Measurements from ENCODE around the gene USP5. TPM values are rescaled to one million over a fixed set of nuclear protein-coding genes. Genes with fewer than 3 reads are reported as not detected.

Gene USP5
- polyA plus RNA-seq, 1 of the 3 experiments (the other 2 are of a cell fraction), result 97.2 TPM

DNA sequence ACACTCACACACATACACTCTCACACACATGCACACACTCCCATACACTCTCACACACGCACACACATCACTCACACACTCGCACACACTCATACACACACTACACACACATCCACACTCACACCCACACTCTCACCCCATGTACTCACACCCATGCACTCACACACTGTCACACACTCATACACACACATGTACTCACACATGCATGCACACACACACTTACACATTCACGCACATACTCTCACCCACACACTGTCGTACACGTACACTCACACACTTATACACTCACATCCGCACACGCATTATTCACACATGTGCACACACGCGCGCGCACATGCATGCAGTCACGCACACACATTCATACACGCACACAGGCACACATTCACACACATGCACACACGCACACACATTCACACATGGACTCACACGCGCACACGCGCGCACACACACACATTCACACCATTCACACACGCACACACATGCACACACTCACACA is 34.2 kb upstream of the USP5 start (continued):
- TF ChIP-seq EZH2phosphoT487 (IDR thresholded peaks at IDR 0.05; ENCODE audit: borderline replicate concordance, low read depth) (no peak), SIN3A (IDR thresholded peaks at IDR 0.05; ENCODE audit: borderline replicate concordance, low read depth, low read length) (no peak), ELF1 (IDR thresholded peaks at IDR 0.05) (no peak), RXRA (IDR thresholded peaks at IDR 0.05; ENCODE audit: borderline replicate concordance, low read depth) (no peak)
- TF ChIP-seq, protein P1, sequence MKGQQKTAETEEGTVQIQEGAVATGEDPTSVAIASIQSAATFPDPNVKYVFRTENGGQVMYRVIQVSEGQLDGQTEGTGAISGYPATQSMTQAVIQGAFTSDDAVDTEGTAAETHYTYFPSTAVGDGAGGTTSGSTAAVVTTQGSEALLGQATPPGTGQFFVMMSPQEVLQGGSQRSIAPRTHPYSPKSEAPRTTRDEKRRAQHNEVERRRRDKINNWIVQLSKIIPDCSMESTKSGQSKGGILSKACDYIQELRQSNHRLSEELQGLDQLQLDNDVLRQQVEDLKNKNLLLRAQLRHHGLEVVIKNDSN (IDR thresholded peaks at IDR 0.05; ENCODE audit: borderline replicate concordance, low read depth), result no peak

DNA sequence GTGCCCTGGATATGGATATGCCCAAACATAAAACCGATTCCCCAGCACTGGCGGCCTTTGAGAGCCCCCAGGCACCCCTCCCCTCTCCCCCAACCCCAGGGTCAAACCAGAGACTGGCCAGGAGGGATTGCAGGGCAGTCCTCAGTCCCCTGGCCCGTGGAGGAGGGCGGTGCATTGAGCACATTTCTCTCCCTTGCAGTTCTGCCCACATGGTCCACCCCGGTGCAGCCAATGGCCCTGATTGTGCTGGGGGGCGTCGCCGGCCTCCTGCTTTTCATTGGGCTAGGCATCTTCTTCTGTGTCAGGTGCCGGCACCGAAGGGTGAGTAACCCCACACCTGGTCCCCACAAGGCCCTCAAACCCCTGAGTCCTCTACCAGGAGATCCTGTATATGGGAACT is 33.7 kb upstream of the USP5 start:
- TF ChIP-seq, protein P2, sequence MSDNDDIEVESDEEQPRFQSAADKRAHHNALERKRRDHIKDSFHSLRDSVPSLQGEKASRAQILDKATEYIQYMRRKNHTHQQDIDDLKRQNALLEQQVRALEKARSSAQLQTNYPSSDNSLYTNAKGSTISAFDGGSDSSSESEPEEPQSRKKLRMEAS (IDR thresholded peaks at IDR 0.05; ENCODE audit: low read depth), result no peak
- TF ChIP-seq FOXJ3 (CRISPR knock-in tag; IDR thresholded peaks at IDR 0.05) (no peak), RFX5 (IDR thresholded peaks at IDR 0.05; ENCODE audit: low read length) (no peak), CHD2 (IDR thresholded peaks at IDR 0.05; ENCODE audit: low read length, partially characterized antibody) (no peak), TCF12 (IDR thresholded peaks at IDR 0.05) (no peak), GABPA (IDR thresholded peaks at IDR 0.05; ENCODE audit: low read depth) (no peak), REST (IDR thresholded peaks at IDR 0.05; ENCODE audit: low read depth, low read length) (no peak), TAF1 (IDR thresholded peaks at IDR 0.05; ENCODE audit: borderline replicate concordance, low read depth, low read length) (no peak), POLR2AphosphoS5 (IDR thresholded peaks at IDR 0.05; ENCODE audit: low read depth, low read length) (no peak), CTCF (IDR thresholded peaks at IDR 0.05) (no peak), EP300 (IDR thresholded peaks at IDR 0.05; ENCODE audit: borderline replicate concordance in 1 of 2, low read depth in 1 of 2, low read length in 1 of 2) (no peak), MXI1 (IDR thresholded peaks at IDR 0.05; ENCODE audit: low read depth, low read length) (no peak), EZH2phosphoT487 (IDR thresholded peaks at IDR 0.05; ENCODE audit: borderline replicate concordance, low read depth) (no peak), ZBTB33 (IDR thresholded peaks at IDR 0.05; ENCODE audit: borderline replicate concordance, low read depth) (no peak), NRF1 (IDR thresholded peaks at IDR 0.05; ENCODE audit: low read depth, low read length) (no peak), JUND (IDR thresholded peaks at IDR 0.05) (no peak), SMC3 (IDR thresholded peaks at IDR 0.05; ENCODE audit: low read depth, low read length) (no peak), MEF2A (IDR thresholded peaks at IDR 0.05; ENCODE audit: borderline replicate concordance, low read depth) (no peak)
- TF ChIP-seq, protein P3, sequence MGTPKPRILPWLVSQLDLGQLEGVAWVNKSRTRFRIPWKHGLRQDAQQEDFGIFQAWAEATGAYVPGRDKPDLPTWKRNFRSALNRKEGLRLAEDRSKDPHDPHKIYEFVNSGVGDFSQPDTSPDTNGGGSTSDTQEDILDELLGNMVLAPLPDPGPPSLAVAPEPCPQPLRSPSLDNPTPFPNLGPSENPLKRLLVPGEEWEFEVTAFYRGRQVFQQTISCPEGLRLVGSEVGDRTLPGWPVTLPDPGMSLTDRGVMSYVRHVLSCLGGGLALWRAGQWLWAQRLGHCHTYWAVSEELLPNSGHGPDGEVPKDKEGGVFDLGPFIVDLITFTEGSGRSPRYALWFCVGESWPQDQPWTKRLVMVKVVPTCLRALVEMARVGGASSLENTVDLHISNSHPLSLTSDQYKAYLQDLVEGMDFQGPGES (IDR thresholded peaks at IDR 0.05; ENCODE audit: low read depth, low read length), result no peak
- POLR2A ChIA-PET, result interaction anchor here (0.6 kb wide), 1 partner anchor 52 kb away, joined by 3 read pairs; the partner anchor contains the start of gene PTMS

More for the DNA sequence above, 33.7 kb upstream of the USP5 start:
- Histone ChIP-seq H3F3A (replicated peaks; ENCODE audit: insufficient read depth) (no peaks in the 10 kb centered on the region), H3K9me3 (no peaks in the 10 kb centered on the region), H3K4me3 (ENCODE audit: low read depth in 2 of 2, low read length in 1 of 2) (no peak overlapping the region), H4K20me1 (ENCODE audit: insufficient read depth) (no peaks in the 10 kb centered on the region), H3K36me3 (replicated peaks in 1 of 2; ENCODE audit: control insufficient read depth in 1 of 2, insufficient read depth in 2 of 2, low read length in 1 of 2) (no peaks in the 10 kb centered on the region), H3K79me2 (ENCODE audit: insufficient read depth) (no peaks in the 10 kb centered on the region), H2AFZ (ENCODE audit: low read depth) (no peak overlapping the region), H3K9me2 (no peaks in the 10 kb centered on the region), H3K27me3 (ENCODE audit: insufficient read depth) (no peaks in the 10 kb centered on the region), H3K9ac (no peak overlapping the region), H3K4me2 (no peak overlapping the region), H3K4me1 (ENCODE audit: control insufficient read depth in 1 of 2, insufficient read depth in 2 of 2, low read depth in 1 of 2, low read length in 1 of 2) (peaks cover 11 to 68% of the 10 kb centered on the region in 2 experiments; a peak in 2 of 4 replicates), H3K27ac (ENCODE audit: low read depth in 2 of 2, low read length in 1 of 2) (no peak overlapping the region)
- DNase-seq, result no peak
- WGBS (ENCODE audit: low lambda C conversion rate), result 76% methylated on average over 2 of the region's 10 CpGs
- CTCF ChIA-PET, result interaction anchor here (1.1 to 8.3 kb wide), 3 partner anchors 38 to 65 kb away, joined by 3 to 74 read pairs (median 6); partner anchors contain the start of gene MLF2
